Measurements from ENCODE around the gene ADCY4. TPM values are rescaled to one million over a fixed set of nuclear protein-coding genes. Genes with fewer than 3 reads are reported as not detected.
A peak's percentile ranks its signal among the peaks of the same experiment; 100 is the strongest.

ADCY4 gene
- total RNA-seq, 2 experiments from 2014 or later, result 2.0 to 3.4 TPM

DNA sequence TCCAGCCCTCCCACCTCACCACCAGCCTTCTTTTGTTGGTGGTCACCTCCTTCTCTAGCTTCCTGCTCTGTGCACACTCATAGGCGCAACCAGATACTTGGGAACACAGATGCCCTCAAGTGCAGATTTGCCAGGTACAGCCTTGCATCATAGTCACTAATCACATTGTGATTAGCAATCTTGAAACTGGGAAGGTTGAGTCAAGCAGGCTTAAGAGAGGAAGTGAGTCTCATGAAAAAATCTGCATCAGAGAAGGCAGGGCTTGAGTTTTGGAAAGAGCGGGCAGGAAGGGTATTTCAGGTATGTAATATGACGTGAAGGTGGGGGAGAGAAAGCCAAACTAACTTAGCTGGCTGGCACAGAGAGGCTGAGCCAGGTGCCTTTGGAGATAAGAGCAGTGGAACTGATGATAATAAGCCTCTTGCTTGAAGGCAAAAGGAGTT lies 60.7 kb downstream of the ADCY4 start:
- Histone ChIP-seq H3K36me3 (ENCODE audit: insufficient read depth, low read length) (no peaks in the 10 kb centered on the region), H4K20me1 (ENCODE audit: insufficient read depth, low read length) (no peaks in the 10 kb centered on the region), H3K9me2 (ENCODE audit: insufficient read depth, low read length) (no peaks in the 10 kb centered on the region), H3K79me2 (ENCODE audit: insufficient read depth, low read depth, low read length) (no peaks in the 10 kb centered on the region), H3K27ac (ENCODE audit: low read depth, low read length, poor library complexity, severe bottlenecking) (peak overlapping the region; percentile 40), H3K9me3 (ENCODE audit: low read length) (no peaks in the 10 kb centered on the region), H2AFZ (ENCODE audit: low read length) (peak overlapping the region; percentile 59), H3K4me1 (ENCODE audit: insufficient read depth, low read length, poor library complexity, severe bottlenecking) (peaks cover 45% of the 10 kb centered on the region), H3K4me2 (ENCODE audit: low read length) (peak overlapping the region; percentile 51), H3K4me3 (ENCODE audit: low read depth, low read length, poor library complexity, severe bottlenecking) (peak overlapping the region; percentile 14)
- ChIA-PET CTCF (ENCODE audit: unreplicated experiment) (no interaction called here), POLR2A (interaction anchor here (0.7 to 1.6 kb wide), 6 partner anchors 13 to 101 kb away, joined by 3 to 7 read pairs (median 3); partner anchors contain the start of gene TINF2)
- no TSS peak for BruUV-seq (replicated peaks)
- TF ChIP-seq CTCF (conservative IDR thresholded peaks at IDR 0.05; ENCODE audit: low read length) (no peak), EZH2phosphoT487 (IDR thresholded peaks at IDR 0.05; ENCODE audit: borderline replicate concordance, low read depth, low read length) (no peak)
- intact Hi-C loops (cut with micrococcal nuclease; ENCODE audit: unreplicated experiment), result no loop called here
- peak; percentile 59 for DNase-seq (ENCODE audit: low spot score)

GRCh38 chr14:24273422-24273998 lies 61.4 kb downstream of the ADCY4 start:
- H2AFZ ChIP-seq (ENCODE audit: low read length), result peak overlapping the region; percentile 59; the same call in 1 of the 2 replicates
- ChIA-PET POLR2A (interaction anchor here (0.7 to 1.6 kb wide), 8 partner anchors 12 to 100 kb away, joined by 3 to 7 read pairs (median 3); partner anchors contain the start of genes NFATC4 and TINF2), CTCF (ENCODE audit: unreplicated experiment) (interaction anchor here (0.6 kb wide), 1 partner anchor 795 kb away, joined by 5 read pairs; no protein-coding TSS in a partner anchor)
- H3K36me3 ChIP-seq (ENCODE audit: insufficient read depth, low read length), result no peaks in the 10 kb centered on the region
- H3K9me3 ChIP-seq (ENCODE audit: low read length), result no peaks in the 10 kb centered on the region
- TF ChIP-seq CTCF (conservative IDR thresholded peaks at IDR 0.05; ENCODE audit: low read length) (peak; percentile 69), EZH2phosphoT487 (IDR thresholded peaks at IDR 0.05; ENCODE audit: borderline replicate concordance, low read depth, low read length) (no peak)
- no TSS peak for BruUV-seq (replicated peaks)
- peak overlapping the region; percentile 51 for H3K4me2 ChIP-seq (ENCODE audit: low read length)
- DNase-seq (ENCODE audit: low spot score), result peak; percentile 34
- no peaks in the 10 kb centered on the region for H4K20me1 ChIP-seq (ENCODE audit: insufficient read depth, low read length)
- H3K9me2 ChIP-seq (ENCODE audit: insufficient read depth, low read length), result no peaks in the 10 kb centered on the region
- H3K79me2 ChIP-seq (ENCODE audit: insufficient read depth, low read depth, low read length), result no peaks in the 10 kb centered on the region
- H3K4me3 ChIP-seq (ENCODE audit: low read depth, low read length, poor library complexity, severe bottlenecking), result peak overlapping the region; percentile 14
- intact Hi-C loops (cut with micrococcal nuclease; ENCODE audit: unreplicated experiment), result no loop called here
- H3K4me1 ChIP-seq (ENCODE audit: insufficient read depth, low read length, poor library complexity, severe bottlenecking), result peaks cover 43% of the 10 kb centered on the region
- H3K27ac ChIP-seq (ENCODE audit: low read depth, low read length, poor library complexity, severe bottlenecking), result peak overlapping the region; percentile 40

DNA sequence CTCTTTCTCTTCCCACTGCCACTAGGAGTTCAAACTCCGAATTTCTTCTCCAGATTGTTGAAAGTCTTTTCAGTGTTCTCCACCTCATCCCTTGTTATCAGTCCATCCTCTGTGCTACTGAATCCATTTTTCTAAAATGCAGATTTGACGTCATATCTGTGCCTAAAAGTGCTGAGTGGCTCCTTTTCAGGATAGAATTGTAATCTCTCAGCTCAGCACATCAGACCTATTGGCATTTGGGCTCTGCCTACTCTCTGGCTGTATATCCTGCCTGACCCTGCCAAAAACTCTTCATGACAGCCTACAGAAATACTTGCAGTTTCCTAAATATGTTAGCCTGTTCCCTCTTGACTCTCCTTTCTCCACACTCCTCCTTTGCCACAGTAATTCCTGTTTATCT lies 62.4 kb downstream of the ADCY4 start:
- intact Hi-C loops (cut with micrococcal nuclease; ENCODE audit: unreplicated experiment), result no loop called here
- POLR2A ChIA-PET, result interaction anchor here (0.6 to 2.4 kb wide), 3 partner anchors 30 to 170 kb away, joined by 4 to 17 read pairs (median 4); partner anchors contain the start of genes SDR39U1 and TINF2

More for the DNA sequence above, 62.4 kb downstream of the ADCY4 start:
- no peaks in the 10 kb centered on the region for H3K36me3 ChIP-seq (ENCODE audit: insufficient read depth, low read length)
- CTCF ChIA-PET (ENCODE audit: unreplicated experiment), result interaction anchor here (0.6 to 1.9 kb wide), 2 partner anchors 30 to 36 kb away, joined by 3 to 8 read pairs; partner anchors contain the start of gene CIDEB
- peak overlapping the region; percentile 82 for H3K4me2 ChIP-seq (ENCODE audit: low read length)
- BruUV-seq (replicated peaks), result no TSS peak
- peak overlapping the region; percentile 68 for H2AFZ ChIP-seq (ENCODE audit: low read length)
- no peaks in the 10 kb centered on the region for H4K20me1 ChIP-seq (ENCODE audit: insufficient read depth, low read length)
- H3K4me1 ChIP-seq (ENCODE audit: insufficient read depth, low read length, poor library complexity, severe bottlenecking), result peaks cover 43% of the 10 kb centered on the region
- no peaks in the 10 kb centered on the region for H3K79me2 ChIP-seq (ENCODE audit: insufficient read depth, low read depth, low read length)
- DNase-seq (ENCODE audit: low spot score), result no peak
- peak overlapping the region; percentile 84 for H3K4me3 ChIP-seq (ENCODE audit: low read depth, low read length, poor library complexity, severe bottlenecking)
- TF ChIP-seq EZH2phosphoT487 (IDR thresholded peaks at IDR 0.05; ENCODE audit: borderline replicate concordance, low read depth, low read length) (no peak), CTCF (conservative IDR thresholded peaks at IDR 0.05; ENCODE audit: low read length) (no peak)
- no peaks in the 10 kb centered on the region for H3K9me3 ChIP-seq (ENCODE audit: low read length)
- peak overlapping the region; percentile 84 for H3K27ac ChIP-seq (ENCODE audit: low read depth, low read length, poor library complexity, severe bottlenecking)
- no peaks in the 10 kb centered on the region for H3K9me2 ChIP-seq (ENCODE audit: insufficient read depth, low read length)
